ENCODE measurements around the gene STRIP2.
"Not testable (repeated sequence)": the region's sequence is repeated elsewhere in the genome, so short reads cannot be mapped to it uniquely, and the experiment has no call there.

The STRIP2 gene, protein sequence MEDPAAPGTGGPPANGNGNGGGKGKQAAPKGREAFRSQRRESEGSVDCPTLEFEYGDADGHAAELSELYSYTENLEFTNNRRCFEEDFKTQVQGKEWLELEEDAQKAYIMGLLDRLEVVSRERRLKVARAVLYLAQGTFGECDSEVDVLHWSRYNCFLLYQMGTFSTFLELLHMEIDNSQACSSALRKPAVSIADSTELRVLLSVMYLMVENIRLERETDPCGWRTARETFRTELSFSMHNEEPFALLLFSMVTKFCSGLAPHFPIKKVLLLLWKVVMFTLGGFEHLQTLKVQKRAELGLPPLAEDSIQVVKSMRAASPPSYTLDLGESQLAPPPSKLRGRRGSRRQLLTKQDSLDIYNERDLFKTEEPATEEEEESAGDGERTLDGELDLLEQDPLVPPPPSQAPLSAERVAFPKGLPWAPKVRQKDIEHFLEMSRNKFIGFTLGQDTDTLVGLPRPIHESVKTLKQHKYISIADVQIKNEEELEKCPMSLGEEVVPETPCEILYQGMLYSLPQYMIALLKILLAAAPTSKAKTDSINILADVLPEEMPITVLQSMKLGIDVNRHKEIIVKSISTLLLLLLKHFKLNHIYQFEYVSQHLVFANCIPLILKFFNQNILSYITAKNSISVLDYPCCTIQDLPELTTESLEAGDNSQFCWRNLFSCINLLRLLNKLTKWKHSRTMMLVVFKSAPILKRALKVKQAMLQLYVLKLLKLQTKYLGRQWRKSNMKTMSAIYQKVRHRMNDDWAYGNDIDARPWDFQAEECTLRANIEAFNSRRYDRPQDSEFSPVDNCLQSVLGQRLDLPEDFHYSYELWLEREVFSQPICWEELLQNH

DNA sequence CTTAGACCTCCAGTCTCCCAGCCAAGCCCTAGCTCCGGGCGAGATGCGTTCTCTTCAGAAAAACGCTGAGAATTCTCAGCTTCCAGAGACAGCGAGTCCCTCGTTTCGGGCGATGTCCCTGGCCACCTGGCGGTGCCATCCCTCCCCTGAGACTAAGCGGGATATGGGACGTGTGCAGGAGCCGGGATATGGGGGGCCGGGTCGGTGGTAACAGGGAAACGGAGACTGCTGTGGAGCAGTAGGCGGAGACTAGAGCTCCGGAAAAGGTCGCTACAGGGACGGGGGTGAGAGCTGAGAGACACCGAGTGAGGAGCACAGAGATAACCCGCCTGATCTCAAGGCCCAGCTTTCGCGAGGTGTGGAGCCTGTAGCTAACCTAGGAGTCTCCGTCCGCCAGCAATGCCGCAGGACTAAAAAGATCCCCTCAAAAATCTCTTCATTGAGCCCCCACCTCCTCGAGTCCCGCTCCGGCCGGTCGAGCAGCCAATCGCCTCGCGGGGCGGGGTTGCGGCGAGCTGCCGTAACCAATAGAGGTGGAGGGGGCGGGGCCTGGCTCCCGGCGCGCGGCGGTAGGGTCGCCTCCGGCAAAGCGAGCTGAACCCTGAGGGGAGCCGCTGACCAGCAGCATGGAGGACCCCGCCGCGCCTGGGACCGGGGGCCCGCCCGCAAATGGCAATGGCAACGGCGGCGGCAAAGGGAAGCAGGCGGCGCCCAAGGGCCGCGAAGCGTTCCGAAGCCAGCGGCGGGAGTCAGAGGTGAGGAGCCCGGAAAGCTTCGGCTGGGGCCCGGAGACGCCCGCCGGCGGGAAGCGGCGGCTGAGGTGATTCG, at the start of gene STRIP2:
Gene STRIP2 (plus strand): TSS at position 586 of the 828 bp plus-strand sequence. CDS start 41 bp downstream, at position 627.
- peak; percentile 31 for DNase-seq (ENCODE audit: low read depth)

GRCh38 chr7:129385116-129385515, 49.1 kb upstream of the STRIP2 start:
- DNase-seq (ENCODE audit: low read depth), result no peak

- DNase-seq (ENCODE audit: low read depth), result no peak
These were observed 48.6 kb upstream of the STRIP2 start for GRCh38 chr7:129385598-129385997.

GRCh38 chr7:129386506-129386905, 47.7 kb upstream of the STRIP2 start:
- no peak for DNase-seq (ENCODE audit: low read depth)

GRCh38 chr7:129387537-129387936, 46.7 kb upstream of the STRIP2 start:
- DNase-seq (ENCODE audit: low read depth), result no peak

- DNase-seq (ENCODE audit: low read depth), result no peak
These were observed 45.7 kb upstream of the STRIP2 start for GRCh38 chr7:129388333-129389098.

- no peak for DNase-seq (ENCODE audit: low read depth)
These were observed 44.4 kb upstream of the STRIP2 start for GRCh38 chr7:129389829-129390228.

- no peak for DNase-seq (ENCODE audit: low read depth)
These were observed 43.9 kb upstream of the STRIP2 start for GRCh38 chr7:129390314-129390713.

- no peak for DNase-seq (ENCODE audit: low read depth)
These were observed 42.6 kb upstream of the STRIP2 start for GRCh38 chr7:129391546-129392171.

DNA sequence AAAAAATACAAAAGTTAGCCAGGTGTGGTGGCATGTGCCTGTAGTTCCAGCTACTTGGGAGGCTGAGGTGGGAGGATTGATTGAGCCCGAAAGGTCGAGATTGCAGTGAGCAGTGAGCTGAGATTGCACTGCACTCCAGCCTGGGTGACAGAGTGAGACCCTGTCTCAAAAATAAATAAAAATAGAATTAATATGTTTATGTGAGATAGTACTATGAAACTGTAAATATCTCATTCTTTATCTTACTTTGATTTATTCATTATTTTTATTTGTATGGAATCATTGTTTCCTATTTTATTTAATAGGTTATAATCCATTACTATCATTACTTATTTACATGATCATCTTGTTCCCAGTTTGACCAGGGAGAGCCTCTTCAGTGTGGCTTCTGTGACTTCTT, 41.0 kb upstream of the STRIP2 start:
- DNase-seq (ENCODE audit: low read depth), result no peak

GRCh38 chr7:129394101-129394500, 40.1 kb upstream of the STRIP2 start:
- no peak for DNase-seq (ENCODE audit: low read depth)

- no peak for DNase-seq (ENCODE audit: low read depth)
These were observed 39.0 kb upstream of the STRIP2 start for GRCh38 chr7:129394982-129395914.

- DNase-seq (ENCODE audit: low read depth), result peak; percentile 3
These were observed 32.8 kb upstream of the STRIP2 start for GRCh38 chr7:129401228-129401966.

DNA sequence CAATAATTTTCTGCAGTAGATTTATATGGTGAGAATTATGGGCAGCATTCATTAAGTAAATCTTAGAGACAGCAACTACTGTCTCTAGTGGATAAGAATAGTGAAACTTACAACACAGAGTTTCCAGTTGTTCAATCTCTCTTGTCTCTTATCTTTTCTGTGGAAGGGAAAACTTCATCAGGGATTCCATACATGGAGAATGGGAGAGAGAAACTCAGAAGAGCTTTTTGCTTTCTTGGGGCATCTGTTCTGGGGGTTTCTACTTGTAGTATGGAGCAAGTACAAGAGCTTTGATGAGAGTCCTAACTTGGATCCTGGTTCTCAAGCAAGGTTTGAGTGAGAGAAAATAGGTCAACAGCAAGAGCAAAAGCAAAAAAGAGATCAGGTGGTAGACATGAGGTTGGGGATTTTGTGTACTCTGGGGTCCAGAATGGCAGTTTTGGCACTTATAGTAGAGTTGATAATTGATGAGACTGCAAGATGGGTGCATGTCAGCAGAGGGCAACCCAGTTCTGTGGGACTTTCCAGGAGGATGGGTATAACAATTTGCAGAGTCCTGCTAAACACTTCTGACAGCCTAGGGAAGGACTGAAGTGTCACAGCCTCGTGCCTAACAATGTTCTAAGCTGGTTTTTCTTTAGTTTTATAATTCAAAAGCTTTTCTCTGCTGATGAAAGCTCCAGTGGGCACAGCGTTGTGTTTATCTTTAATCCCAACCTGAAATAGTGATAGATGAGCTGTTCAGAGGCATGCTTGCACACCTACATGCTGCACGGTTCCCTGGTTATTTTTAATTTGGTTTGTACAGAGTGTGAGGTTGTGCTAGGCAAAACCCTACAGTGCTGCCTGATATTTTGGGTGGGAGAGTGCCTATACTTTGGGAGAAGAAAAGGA, 32.0 kb upstream of the STRIP2 start:
- no peak for DNase-seq (ENCODE audit: low read depth)

GRCh38 chr7:129405527-129405926, 28.7 kb upstream of the STRIP2 start:
- DNase-seq (ENCODE audit: low read depth), result no peak

GRCh38 chr7:129410238-129410637, 24.0 kb upstream of the STRIP2 start:
- DNase-seq (ENCODE audit: low read depth), result not testable (repeated sequence)

DNA sequence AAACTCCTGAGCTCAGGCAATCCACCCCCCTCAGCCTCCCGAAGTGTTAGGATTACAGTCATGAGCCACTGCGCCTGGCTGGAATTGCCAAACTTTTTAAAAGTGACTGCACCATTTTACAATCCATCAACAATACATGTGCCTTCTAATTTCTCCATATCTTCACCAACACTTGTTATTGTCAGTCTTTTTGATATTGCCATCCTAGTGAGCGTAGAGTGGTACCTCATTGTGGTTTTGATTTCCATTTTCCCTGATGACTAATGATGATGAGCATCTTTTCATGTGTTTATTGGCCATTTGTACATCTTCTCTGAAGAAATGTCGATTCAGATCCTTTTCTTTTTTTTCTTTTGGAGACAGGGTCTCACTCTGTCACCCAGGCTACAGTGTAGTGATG, 21.7 kb upstream of the STRIP2 start:
- DNase-seq (ENCODE audit: low read depth), result no peak

- no peak for DNase-seq (ENCODE audit: low read depth)
These were observed 17.2 kb upstream of the STRIP2 start for GRCh38 chr7:129417073-129417472.

All from HS-27A (cell line).